Measurements from ENCODE around the gene DTNBP1.

DTNBP1 gene

DNA sequence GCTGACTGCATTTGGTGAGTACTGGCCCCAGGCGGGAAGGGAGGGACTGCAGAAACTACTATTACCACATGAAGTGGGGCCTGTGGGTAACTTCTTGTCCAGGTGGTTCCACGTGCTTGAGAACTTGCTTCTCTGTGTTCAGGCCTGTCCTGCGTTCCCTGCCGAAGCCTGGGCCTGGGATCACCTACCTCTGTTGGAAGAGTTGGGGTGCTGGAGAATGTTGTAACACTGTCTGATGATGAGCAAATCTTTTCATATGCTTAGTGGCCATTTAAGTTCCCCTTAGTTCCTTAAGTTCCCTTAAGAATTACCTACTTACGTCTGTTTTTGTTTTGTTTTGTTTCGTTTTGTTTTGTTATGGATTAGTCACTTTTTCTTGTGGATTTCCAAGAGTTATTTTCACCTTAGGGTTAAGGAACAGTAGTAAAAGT lies 154.4 kb downstream of the DTNBP1 start:
- H3K27ac Mint-ChIP-seq = peak overlapping the region; percentile 37
- H3K4me1 Mint-ChIP-seq = peaks cover 0 to 2% of the 10 kb centered on the region in 2 donors
- peaks cover 45 to 76% of the 10 kb centered on the region in 2 donors for H3K36me3 Mint-ChIP-seq
- DNase-seq (no peak), ATAC-seq (replicated peaks) (no peak)
- H3K9me3 Mint-ChIP-seq = no peaks in the 10 kb centered on the region
- no peaks in the 10 kb centered on the region for H3K27me3 Mint-ChIP-seq
- H3K4me3 Mint-ChIP-seq = no peak overlapping the region

DNA sequence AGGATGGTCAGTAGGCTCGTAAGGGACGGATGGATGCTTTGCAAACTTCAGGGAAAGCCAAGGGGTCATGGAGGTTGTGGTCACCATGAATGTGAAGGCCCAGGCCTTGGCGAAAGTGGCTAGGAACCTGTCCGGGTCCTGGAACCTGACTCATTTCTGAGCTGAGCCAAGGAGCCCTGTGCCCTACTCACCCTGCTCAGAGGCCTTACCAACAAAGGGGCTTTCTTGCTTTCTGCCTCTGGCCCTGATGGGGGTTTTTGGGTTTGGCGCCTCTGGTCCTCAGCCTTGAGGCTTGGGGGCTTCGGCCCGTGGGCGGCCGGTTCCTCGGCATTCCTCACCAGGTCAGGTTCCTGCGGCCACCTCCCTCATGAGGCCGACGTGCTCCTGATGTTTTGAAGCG lies 155.1 kb downstream of the DTNBP1 start:
- peaks cover 45 to 74% of the 10 kb centered on the region in 2 donors for H3K36me3 Mint-ChIP-seq
- H3K4me1 Mint-ChIP-seq = peaks cover 0 to 2% of the 10 kb centered on the region in 2 donors
- ATAC-seq (replicated peaks) (no peak), DNase-seq (no peak)
- H3K4me3 Mint-ChIP-seq = no peak overlapping the region
- no peak overlapping the region for H3K27ac Mint-ChIP-seq
- H3K27me3 Mint-ChIP-seq = no peaks in the 10 kb centered on the region
- H3K9me3 Mint-ChIP-seq = no peaks in the 10 kb centered on the region

DNA sequence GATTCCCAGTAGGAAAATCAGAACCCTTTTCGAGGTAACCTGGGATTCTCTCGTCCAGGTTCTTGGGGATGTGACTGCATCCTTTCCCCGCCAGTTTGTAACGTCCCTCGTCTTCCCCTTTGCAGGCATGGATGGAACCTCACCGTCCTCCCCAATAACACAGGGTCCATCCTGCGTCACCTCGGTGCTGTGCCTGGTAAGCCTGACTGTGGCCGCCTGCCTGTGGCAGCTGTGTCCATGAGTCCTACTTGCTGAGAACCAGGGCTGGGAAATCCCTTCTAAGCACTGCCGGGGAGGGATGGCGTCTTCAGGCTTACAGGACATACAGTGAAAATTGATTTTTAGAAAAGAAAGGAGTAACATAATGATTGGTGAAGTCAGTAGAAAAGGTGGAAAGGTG lies 155.6 kb downstream of the DTNBP1 start:
- ATAC-seq (replicated peaks) (no peak), DNase-seq (no peak)
- Mint-ChIP-seq H3K4me3 (no peak overlapping the region), H3K4me1 (peaks cover 0 to 2% of the 10 kb centered on the region in 2 donors), H3K36me3 (peaks cover 46 to 75% of the 10 kb centered on the region in 2 donors), H3K9me3 (no peaks in the 10 kb centered on the region), H3K27ac (no peak overlapping the region), H3K27me3 (no peaks in the 10 kb centered on the region)

DNA sequence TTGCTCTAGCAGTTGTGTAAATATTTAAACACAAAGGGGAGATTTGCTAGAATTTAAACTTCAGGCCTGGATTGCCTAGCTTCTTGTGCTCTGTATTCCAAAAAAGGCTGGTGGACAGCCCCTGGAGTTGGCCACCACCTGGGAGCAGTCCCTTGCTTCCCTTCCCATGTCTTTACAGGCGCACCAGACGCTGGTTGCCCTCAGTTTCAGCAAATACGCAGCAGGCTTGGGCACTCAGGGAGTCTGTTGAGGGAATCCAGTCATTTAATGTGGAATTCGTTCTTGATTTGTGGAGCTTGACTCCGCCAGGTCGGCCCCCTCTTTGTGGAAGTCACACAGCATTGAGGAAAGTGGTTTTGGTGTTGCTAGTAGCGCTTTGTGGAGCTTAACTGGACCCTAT lies 156.8 kb downstream of the DTNBP1 start:
- no peak overlapping the region for H3K4me3 Mint-ChIP-seq
- ATAC-seq (replicated peaks) (no peak), DNase-seq (no peak)
- no peaks in the 10 kb centered on the region for H3K27me3 Mint-ChIP-seq
- H3K9me3 Mint-ChIP-seq = no peaks in the 10 kb centered on the region
- H3K27ac Mint-ChIP-seq = peak overlapping the region; percentile 67
- H3K36me3 Mint-ChIP-seq = peaks cover 48 to 76% of the 10 kb centered on the region in 2 donors
- peaks cover 2 to 8% of the 10 kb centered on the region in 2 donors for H3K4me1 Mint-ChIP-seq

DNA sequence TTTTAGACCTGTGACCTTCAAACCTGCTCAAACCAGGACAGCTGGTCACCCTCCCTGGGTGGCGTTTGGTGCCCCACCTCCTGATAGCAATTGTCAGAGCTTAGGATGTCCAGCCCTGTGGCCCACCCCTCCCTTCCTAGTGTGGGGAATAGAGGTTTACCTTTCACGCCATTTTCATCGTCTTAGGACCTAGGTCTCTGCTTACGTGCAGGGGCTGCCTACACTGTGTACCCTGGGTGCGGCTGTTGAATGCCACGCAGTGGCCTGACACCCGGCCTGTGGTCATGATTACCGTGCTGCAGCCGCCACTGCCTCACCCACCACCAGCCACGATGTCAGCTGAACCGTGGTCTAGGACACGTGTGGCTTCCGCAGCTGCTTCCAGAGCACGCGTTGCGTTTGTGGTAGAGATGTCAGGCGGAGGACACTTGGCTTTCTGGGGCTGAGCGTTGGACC lies 157.3 kb downstream of the DTNBP1 start:
- Mint-ChIP-seq H3K27ac (no peak overlapping the region), H3K9me3 (no peaks in the 10 kb centered on the region), H3K4me3 (no peak overlapping the region), H3K27me3 (no peaks in the 10 kb centered on the region), H3K4me1 (peaks cover 5 to 13% of the 10 kb centered on the region in 2 donors), H3K36me3 (peaks cover 48 to 76% of the 10 kb centered on the region in 2 donors)
- DNase-seq (no peak), ATAC-seq (replicated peaks) (no peak)

DNA sequence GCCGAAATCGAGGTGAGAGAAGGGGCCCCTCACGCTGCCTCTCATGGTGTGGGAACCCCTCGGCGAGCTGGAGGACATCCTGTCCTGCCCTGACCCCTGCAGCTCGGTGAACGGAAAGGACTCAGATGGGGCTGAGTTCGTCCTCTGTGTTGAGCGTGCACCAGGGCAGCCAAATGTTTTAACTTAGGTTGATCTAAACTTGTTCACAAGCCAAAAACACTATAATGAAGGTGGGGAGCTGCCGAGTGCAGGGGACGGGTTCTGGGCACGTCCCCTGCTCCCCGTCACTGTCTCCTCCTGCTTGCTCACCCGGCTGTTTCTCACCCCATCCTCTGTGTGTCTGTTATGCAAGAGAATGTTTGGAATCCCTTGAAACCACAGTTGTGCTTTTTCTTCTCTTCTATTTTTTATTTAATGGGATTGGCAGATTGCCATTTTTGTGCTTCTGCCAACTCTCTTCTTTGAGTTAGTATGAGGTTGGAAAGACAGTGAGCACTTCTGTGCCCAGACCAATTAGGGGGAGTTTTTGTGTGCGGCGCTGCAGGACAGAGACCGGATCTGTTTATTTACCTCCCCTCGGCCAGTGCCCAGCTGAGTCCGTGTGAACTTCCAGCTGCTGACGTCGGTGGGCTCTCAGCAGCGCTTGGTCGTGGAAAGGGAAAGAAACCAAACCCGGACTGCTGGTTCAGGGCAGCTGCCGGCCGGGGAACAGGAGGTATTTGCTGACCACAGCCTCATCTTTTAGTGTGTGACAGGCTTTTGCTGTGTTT lies 158.1 kb downstream of the DTNBP1 start:
- peaks cover 10 to 21% of the 10 kb centered on the region in 2 donors for H3K4me1 Mint-ChIP-seq
- peaks cover 50 to 79% of the 10 kb centered on the region in 2 donors for H3K36me3 Mint-ChIP-seq
- ATAC-seq (replicated peaks) (no peak), DNase-seq (no peak)
- no peak overlapping the region for H3K27ac Mint-ChIP-seq
- H3K9me3 Mint-ChIP-seq = no peaks in the 10 kb centered on the region
- H3K27me3 Mint-ChIP-seq = no peaks in the 10 kb centered on the region
- H3K4me3 Mint-ChIP-seq = no peak overlapping the region

DNA sequence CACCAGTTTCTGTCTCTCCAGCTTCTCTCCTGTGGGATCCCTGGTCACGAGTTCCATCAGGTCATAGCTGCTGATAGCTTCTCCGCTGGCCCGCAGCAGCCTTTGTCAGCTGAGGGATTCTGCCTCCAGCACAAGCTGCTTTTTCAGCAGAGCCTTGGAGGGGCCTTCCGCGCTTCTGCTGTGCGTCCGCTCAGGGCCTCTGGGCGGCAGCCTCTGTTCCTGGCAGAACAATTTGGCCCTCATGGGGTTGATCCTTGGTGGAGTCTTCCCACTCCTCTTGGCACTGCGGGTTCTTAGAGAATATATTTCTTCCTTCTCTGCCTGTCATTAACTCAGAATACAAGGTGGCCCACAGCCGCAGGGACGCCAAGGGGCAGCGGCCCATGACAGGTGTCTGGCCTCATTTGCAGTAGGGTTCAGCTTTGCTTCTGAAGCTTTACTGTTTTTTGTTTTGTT lies 158.8 kb downstream of the DTNBP1 start:
- H3K27ac Mint-ChIP-seq = no peak overlapping the region

DNA sequence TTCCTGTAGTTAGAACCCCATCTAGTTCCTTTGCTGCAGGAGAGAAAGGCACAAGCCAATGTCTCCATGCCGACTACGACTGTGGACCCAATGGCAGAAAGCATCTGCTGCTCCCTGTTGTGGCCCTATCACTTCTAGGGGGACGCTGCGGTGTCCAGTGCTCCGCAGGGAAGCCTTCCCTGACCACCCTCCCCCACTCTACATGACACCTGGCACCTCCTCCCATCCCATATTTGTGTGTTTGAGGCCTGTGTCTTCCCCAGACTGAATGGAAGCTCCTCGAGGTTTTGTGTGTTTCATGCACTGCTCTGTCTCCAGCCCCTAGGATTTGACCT lies 159.5 kb downstream of the DTNBP1 start:
- Mint-ChIP-seq H3K4me3 (no peak overlapping the region), H3K4me1 (peaks cover 10 to 26% of the 10 kb centered on the region in 2 donors), H3K27me3 (no peaks in the 10 kb centered on the region), H3K36me3 (peaks cover 47 to 80% of the 10 kb centered on the region in 2 donors), H3K9me3 (no peaks in the 10 kb centered on the region), H3K27ac (peak overlapping the region; percentile 54)
- ATAC-seq (replicated peaks) (no peak), DNase-seq (no peak)

More for the DNA sequence above, 158.8 kb downstream of the DTNBP1 start:
- Mint-ChIP-seq H3K36me3 (peaks cover 48 to 80% of the 10 kb centered on the region in 2 donors), H3K27me3 (no peaks in the 10 kb centered on the region), H3K4me1 (peaks cover 10 to 26% of the 10 kb centered on the region in 2 donors), H3K4me3 (no peak overlapping the region), H3K9me3 (no peaks in the 10 kb centered on the region)
- ATAC-seq (replicated peaks) (no peak), DNase-seq (no peak)

DNA sequence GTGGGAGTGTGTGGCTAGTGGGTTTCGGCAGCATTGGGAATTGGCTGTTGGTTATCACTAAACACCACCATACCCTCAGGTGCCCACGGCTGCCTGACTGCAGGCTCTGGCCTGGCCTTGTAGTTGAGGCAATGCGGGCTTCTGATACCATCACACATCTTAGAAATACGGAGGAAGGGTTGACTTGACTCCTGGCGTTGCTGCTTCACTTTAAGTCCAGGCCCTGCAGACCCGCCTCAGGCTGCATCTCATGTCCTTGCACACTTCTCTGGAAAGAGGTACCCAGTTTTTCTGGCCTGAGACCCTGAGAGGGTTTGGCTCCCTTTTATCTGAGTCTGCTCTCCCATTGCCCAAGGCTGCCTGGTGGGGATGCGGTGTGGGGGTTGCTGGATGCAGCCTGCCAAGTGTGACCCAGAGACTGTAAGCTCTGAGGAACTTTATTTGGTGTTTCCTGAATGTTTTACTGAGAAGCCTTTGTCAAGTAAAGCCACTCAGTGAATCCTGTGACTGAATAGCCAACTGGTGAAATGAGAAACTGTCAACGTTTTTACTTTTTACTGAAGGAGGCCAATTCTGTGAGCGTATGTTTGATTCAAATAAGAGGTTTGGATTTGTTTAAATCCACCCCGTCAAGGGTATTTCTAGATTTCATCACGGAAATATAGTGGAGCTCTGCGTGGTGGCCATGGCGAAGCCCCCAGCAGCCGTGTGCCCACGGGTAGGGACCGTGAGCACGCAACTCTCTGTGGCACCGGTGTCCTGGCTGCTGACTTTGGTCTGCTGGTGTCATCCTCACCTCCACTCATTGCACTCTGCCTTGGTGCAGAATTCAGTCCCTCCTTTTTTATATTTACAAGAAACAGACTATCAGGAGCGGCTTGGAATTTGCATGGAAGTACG lies 160.1 kb downstream of the DTNBP1 start:
- Mint-ChIP-seq H3K4me3 (no peak overlapping the region), H3K27ac (no peak overlapping the region), H3K27me3 (no peaks in the 10 kb centered on the region), H3K36me3 (peaks cover 52 to 83% of the 10 kb centered on the region in 2 donors), H3K4me1 (peaks cover 10 to 26% of the 10 kb centered on the region in 2 donors), H3K9me3 (no peaks in the 10 kb centered on the region)
- DNase-seq (no peak), ATAC-seq (replicated peaks) (no peak)

DNA sequence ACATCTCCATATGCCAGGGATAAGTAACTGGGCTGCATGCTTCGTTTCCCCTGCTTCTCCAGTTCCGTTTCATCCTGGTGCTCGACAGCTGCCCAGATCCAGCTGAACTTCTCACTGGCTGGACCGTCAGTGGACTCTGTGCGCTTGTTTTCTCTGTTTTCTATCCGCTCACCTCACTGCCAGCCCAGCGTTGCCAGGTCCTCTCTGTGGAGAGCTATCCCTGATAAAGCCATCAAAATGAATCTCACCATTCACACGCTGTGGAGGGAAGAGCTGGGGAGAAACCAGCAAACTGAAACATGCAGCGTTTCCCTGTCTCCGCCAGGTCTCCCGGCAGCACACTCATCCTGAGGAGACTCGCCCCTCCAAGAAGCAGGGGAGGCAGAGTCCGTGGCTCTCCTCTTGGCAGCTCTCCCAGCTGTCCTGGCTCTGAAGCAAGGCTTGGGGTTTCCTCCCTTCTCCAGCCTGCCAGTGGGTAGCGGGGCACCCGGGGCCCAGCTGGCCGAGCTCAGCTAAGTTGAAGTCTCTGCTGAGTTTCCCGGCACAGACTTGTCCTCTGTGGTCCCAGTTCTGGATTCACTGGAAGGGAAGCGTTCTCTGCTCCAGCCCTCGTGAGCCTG lies 160.9 kb downstream of the DTNBP1 start:
- no peaks in the 10 kb centered on the region for H3K9me3 Mint-ChIP-seq
- peak overlapping the region; percentile 76 for H3K27ac Mint-ChIP-seq
- peaks cover 53 to 79% of the 10 kb centered on the region in 2 donors for H3K36me3 Mint-ChIP-seq
- DNase-seq (no peak), ATAC-seq (replicated peaks) (no peak)
- H3K4me1 Mint-ChIP-seq = peaks cover 10 to 26% of the 10 kb centered on the region in 2 donors
- H3K4me3 Mint-ChIP-seq = no peak overlapping the region
- H3K27me3 Mint-ChIP-seq = no peaks in the 10 kb centered on the region

DNA sequence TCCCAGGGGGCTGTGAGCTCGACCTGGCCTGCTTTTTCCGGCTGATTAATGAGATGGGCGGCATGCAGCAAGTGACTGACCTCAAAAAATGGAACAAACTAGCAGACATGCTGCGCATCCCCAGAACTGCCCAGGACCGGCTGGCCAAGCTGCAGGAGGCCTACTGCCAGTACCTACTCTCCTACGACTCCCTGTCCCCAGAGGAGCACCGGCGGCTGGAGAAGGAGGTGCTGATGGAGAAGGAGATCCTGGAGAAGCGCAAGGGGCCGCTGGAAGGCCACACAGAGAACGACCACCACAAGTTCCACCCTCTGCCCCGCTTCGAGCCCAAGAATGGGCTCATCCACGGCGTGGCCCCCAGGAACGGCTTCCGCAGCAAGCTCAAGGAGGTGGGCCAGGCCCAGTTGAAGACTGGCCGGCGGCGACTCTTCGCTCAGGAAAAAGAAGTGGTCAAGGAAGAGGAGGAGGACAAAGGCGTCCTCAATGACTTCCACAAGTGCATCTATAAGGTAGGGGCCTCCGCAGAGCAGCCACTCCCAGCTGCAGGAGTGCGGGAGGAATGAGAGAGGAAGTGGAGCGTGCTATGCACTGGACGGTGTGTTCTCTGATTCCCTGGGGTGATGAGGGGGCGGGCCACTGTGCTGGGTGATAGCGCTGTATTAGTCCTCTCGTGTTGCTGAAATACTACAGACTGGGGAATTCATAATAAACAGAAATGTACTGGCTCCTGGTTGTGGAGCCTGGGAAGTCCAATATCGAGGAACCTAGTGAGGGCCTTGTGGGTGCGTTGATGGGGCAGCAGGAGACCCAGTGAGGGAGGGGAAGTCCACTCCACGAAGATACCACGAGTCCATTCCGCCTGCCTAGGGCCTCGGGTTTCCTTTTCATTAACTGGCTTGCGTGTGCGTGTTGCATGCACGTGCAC lies 161.7 kb downstream of the DTNBP1 start:
- DNase-seq = no peak
- Mint-ChIP-seq H3K27ac (peak overlapping the region; percentile 76), H3K36me3 (peaks cover 51 to 75% of the 10 kb centered on the region in 2 donors)

DNA sequence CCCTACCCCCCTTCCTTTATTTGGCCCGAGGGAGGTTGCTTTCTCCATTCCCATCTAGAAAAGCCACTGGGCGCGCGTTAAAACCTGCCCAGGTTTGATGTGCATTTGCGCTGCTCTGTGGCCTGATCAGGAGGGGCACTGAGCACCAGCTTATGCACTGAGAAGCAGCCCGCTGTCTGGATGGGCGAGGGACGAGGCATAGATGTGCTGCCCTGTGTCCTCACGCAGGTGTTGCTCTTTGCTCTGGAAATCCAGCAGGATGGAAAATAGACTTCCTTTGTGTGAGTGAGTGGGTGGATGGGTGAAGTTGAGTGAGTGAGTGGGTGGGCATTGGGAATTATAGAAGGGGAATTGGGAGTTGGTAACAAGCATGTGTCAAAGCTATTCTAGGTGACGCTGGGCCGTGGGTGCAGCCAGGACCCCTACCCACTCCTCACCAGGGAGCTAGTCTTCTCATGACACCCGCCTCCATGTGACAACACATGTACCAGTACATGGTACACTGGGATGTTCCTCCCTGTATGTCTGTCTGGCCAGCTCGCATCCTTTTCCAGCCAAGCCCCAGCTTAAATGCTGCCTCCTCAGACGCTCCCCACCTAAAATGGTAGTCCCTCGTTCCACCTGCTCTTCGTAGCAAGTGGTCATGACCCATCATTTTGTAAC lies 162.6 kb downstream of the DTNBP1 start:
- Mint-ChIP-seq H3K4me1 (peaks cover 10 to 26% of the 10 kb centered on the region in 2 donors), H3K27ac (peak overlapping the region; percentile 82), H3K36me3 (peaks cover 56 to 79% of the 10 kb centered on the region in 2 donors), H3K9me3 (no peaks in the 10 kb centered on the region), H3K27me3 (no peaks in the 10 kb centered on the region), H3K4me3 (no peak overlapping the region)
- ATAC-seq (replicated peaks) (no peak), DNase-seq (no peak)

More for the DNA sequence above, 161.7 kb downstream of the DTNBP1 start:
- no peaks in the 10 kb centered on the region for H3K27me3 Mint-ChIP-seq
- H3K4me1 Mint-ChIP-seq = peaks cover 10 to 26% of the 10 kb centered on the region in 2 donors
- H3K9me3 Mint-ChIP-seq = no peaks in the 10 kb centered on the region
- no peak overlapping the region for H3K4me3 Mint-ChIP-seq
- no peak for ATAC-seq (replicated peaks)

DNA sequence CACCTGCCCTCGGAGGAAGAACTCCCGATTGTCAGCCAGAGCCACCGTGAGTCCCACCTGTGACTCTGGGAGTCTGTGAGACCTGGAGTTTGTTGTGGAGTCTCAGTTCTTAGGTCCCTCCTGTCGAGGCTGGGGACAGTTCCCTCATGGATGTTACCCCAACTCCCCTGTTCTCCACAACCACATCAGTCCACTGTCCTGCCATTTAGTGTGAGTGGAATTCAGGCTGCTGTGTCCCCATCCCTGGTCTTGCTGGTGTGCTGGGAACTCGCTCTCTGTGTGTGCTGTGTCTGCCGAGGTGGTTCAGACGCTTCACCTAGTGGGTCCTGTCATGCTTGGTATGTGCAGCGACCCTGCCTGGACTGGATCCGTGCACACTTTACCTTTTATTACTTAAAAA lies 163.2 kb downstream of the DTNBP1 start:
- H3K36me3 Mint-ChIP-seq = peaks cover 52 to 76% of the 10 kb centered on the region in 2 donors
- DNase-seq (no peak), ATAC-seq (replicated peaks) (no peak)
- H3K4me1 Mint-ChIP-seq = peaks cover 10 to 26% of the 10 kb centered on the region in 2 donors
- no peak overlapping the region for H3K4me3 Mint-ChIP-seq
- peak overlapping the region; percentile 82 for H3K27ac Mint-ChIP-seq
- H3K27me3 Mint-ChIP-seq = no peaks in the 10 kb centered on the region
- no peaks in the 10 kb centered on the region for H3K9me3 Mint-ChIP-seq
